Thymus (tissue), 14 donors: ENCODE results near the gene RSPH6A. TPM values are rescaled to one million over a fixed set of nuclear protein-coding genes. Genes with fewer than 3 reads are reported as not detected.

ENCODE experiments used
- DNase-seq, 9 donors: peaks; one replicate each; pipeline ENCODE4 v3.0.0-alpha.2; 2013; ENCODE audit warnings: low spot score in 9 of 9, low read depth in 6 of 9, missing footprints in 1 of 9
- H3K27ac ChIP-seq, 2 donors: one replicate each; pipeline ENCODE4 v1.5.1; 2013; ENCODE audit warnings: control low read depth in 1 of 2, low read depth in 1 of 2, low read length in 1 of 2, mild to moderate bottlenecking in 1 of 2, moderate library complexity in 1 of 2
- H3K27me3 ChIP-seq, 2 donors: one replicate each; pipeline ENCODE4 v1.5.1; 2013; ENCODE audit warnings: low read length in 1 of 2; ENCODE audit not compliant: control insufficient read depth in 2 of 2, insufficient read depth in 1 of 2
- H3K36me3 ChIP-seq, 2 donors: one replicate each; pipeline ENCODE4 v1.5.1; 2013; ENCODE audit warnings: low read length in 1 of 2, mild to moderate bottlenecking in 1 of 2, moderate library complexity in 1 of 2; ENCODE audit not compliant: control insufficient read depth in 2 of 2, insufficient read depth in 2 of 2
- H3K4me1 ChIP-seq, 2 donors: one replicate each; pipeline ENCODE4 v1.5.1; 2013; ENCODE audit warnings: low read length in 2 of 2; ENCODE audit not compliant: control insufficient read depth in 2 of 2, insufficient read depth in 2 of 2
- H3K4me3 ChIP-seq, 2 donors: one replicate each; pipeline ENCODE4 v1.5.1; 2013; ENCODE audit warnings: low read length in 2 of 2, control low read depth in 1 of 2, mild to moderate bottlenecking in 1 of 2
- H3K9me3 ChIP-seq, 2 donors: one replicate each; pipeline ENCODE4 v1.5.1; 2013; ENCODE audit warnings: low read length in 1 of 2, mild to moderate bottlenecking in 1 of 2; ENCODE audit not compliant: control insufficient read depth in 2 of 2, insufficient read depth in 1 of 2
- WGBS: extraction: QIAGEN DNeasy Blood & Tissue Kit; methylation state at CpG from one replicate; pipeline ENCODE4 v1.1.7; 2013; 5-methylcytosine and 5-hydroxymethylcytosine counted together
- long read RNA-seq, 10 donors: transcript quantifications; one replicate each; lab custom pipeline, GENCODE V29; 2026
- polyA plus RNA-seq: library from polyadenylated mRNA; stranded (reverse); fragments of 200-250 nt; gene quantifications from one replicate; pipeline ENCODE4 v1.2.3, GENCODE V29; 2013
- total RNA-seq: library from RNA; stranded (reverse); fragments of 120-200 nt; gene quantifications from one replicate; pipeline ENCODE4 v1.2.4, GENCODE V29; 2013
- donor health status: healthy.

Gene RSPH6A
- total RNA-seq (not detected), polyA plus RNA-seq (0.14 TPM)
- long read RNA-seq, donor 1, result 0 reads
- long read RNA-seq, donor 2, result 0 reads
- long read RNA-seq, donor 3, result 0 reads
- long read RNA-seq, donor 4, result 0 reads
- long read RNA-seq, donor 5, result 0 reads
- long read RNA-seq, donor 6, result 0 reads
- long read RNA-seq, donor 7, result 0 reads
- long read RNA-seq, donor 8, result 0 reads
- long read RNA-seq, donor 9, result 0 reads
- long read RNA-seq, donor 10, result 0 reads

- no peak for DNase-seq
- Histone ChIP-seq H3K36me3 (peaks cover 4 to 12% of the 10 kb centered on the region in 2 donors), H3K27me3 (peaks cover 2 to 26% of the 10 kb centered on the region in 2 donors), H3K27ac (peak within 1 kb of the TSS in 1 of 2 donors; percentile 31), H3K9me3 (no peaks in the 10 kb centered on the region), H3K4me1 (peaks cover 0 to 26% of the 10 kb centered on the region in 2 donors), H3K4me3 (peak within 1 kb of the TSS; percentile 24 to 46)
- 21% methylated on average over 40 of the region's 40 CpGs for WGBS
Observed at GRCh38 chr19:45814851-45815480, at the start of gene RSPH6A. Gene RSPH6A, minus strand, starts transcription at chr19:45815308. Its CDS starts 132 bp downstream, at chr19:45815176.

GRCh38 chr19:45864629-45865082 lies 49.5 kb upstream of the RSPH6A start:
- Histone ChIP-seq H3K27ac (no peak overlapping the region), H3K4me1 (peaks cover 0 to 12% of the 10 kb centered on the region in 2 donors), H3K9me3 (no peaks in the 10 kb centered on the region), H3K27me3 (peaks cover 28 to 45% of the 10 kb centered on the region in 2 donors), H3K36me3 (peaks cover 3 to 9% of the 10 kb centered on the region in 2 donors), H3K4me3 (no peak overlapping the region)
- whole genome bisulfite sequencing, result 55% methylated on average over 12 of the region's 12 CpGs
- no peak for DNase-seq

GRCh38 chr19:45863840-45864628 lies 48.9 kb upstream of the RSPH6A start, which contains the start of gene FOXA3:
Gene FOXA3, plus strand, starts transcription at chr19:45864326. Its CDS starts 131 bp downstream, at chr19:45864457.
- Histone ChIP-seq H3K4me3 (peak within 1 kb of the TSS; percentile 34 to 66), H3K4me1 (peaks cover 0 to 12% of the 10 kb centered on the region in 2 donors), H3K27me3 (peaks cover 28 to 45% of the 10 kb centered on the region in 2 donors), H3K27ac (no peak within 1 kb of the TSS), H3K9me3 (no peaks in the 10 kb centered on the region), H3K36me3 (peaks cover 8 to 13% of the 10 kb centered on the region in 2 donors)
- peak in 2 of 9 donors; percentile 28 to 41 for DNase-seq
- WGBS, result 5% methylated on average over 71 of the region's 71 CpGs

GRCh38 chr19:45863335-45863839 lies 48.3 kb upstream of the RSPH6A start:
- DNase-seq, result no peak
- Histone ChIP-seq H3K4me3 (peak overlapping the region; percentile 34 to 66), H3K36me3 (peaks cover 11 to 18% of the 10 kb centered on the region in 2 donors), H3K27ac (no peak overlapping the region), H3K4me1 (peaks cover 0 to 12% of the 10 kb centered on the region in 2 donors), H3K27me3 (peaks cover 28 to 42% of the 10 kb centered on the region in 2 donors), H3K9me3 (no peaks in the 10 kb centered on the region)
- 5% methylated on average over 22 of the region's 22 CpGs for WGBS

GRCh38 chr19:45862564-45863334 lies 47.6 kb upstream of the RSPH6A start, which contains the start of gene SYMPK:
Gene SYMPK, minus strand, starts transcription at chr19:45863147. Its CDS starts 8,652 bp downstream, at chr19:45854495.
- under 1% methylated on average over 65 of the region's 65 CpGs for WGBS
- H3K4me1 ChIP-seq, result peaks cover 0 to 12% of the 10 kb centered on the region in 2 donors

GRCh38 chr19:45862271-45862563 lies 47.1 kb upstream of the RSPH6A start:
- peaks cover 18 to 22% of the 10 kb centered on the region in 2 donors for H3K36me3 ChIP-seq
- under 1% methylated on average over 11 of the region's 11 CpGs for WGBS
- peaks cover 28 to 40% of the 10 kb centered on the region in 2 donors for H3K27me3 ChIP-seq
- no peaks in the 10 kb centered on the region for H3K9me3 ChIP-seq
- peak overlapping the region; percentile 94 to 96 for H3K27ac ChIP-seq
- peaks cover 0 to 12% of the 10 kb centered on the region in 2 donors for H3K4me1 ChIP-seq
- no peak for DNase-seq
- H3K4me3 ChIP-seq, result peak overlapping the region; percentile 66 to 86

More at GRCh38 chr19:45862564-45863334, 47.6 kb upstream of the RSPH6A start, which contains the start of gene SYMPK:
- Histone ChIP-seq H3K9me3 (no peaks in the 10 kb centered on the region), H3K4me3 (peak within 1 kb of the TSS; percentile 66 to 86), H3K27ac (peak within 1 kb of the TSS; percentile 94 to 96), H3K27me3 (peaks cover 28 to 42% of the 10 kb centered on the region in 2 donors), H3K36me3 (peaks cover 18 to 22% of the 10 kb centered on the region in 2 donors)
- DNase-seq, result peak; percentile 96 to 99 (median 97)

- Histone ChIP-seq H3K4me1 (peaks cover 0 to 12% of the 10 kb centered on the region in 2 donors), H3K27me3 (peaks cover 18 to 24% of the 10 kb centered on the region in 2 donors), H3K36me3 (peaks cover 18 to 28% of the 10 kb centered on the region in 2 donors), H3K9me3 (no peaks in the 10 kb centered on the region), H3K4me3 (no peak overlapping the region), H3K27ac (no peak overlapping the region)
- 98% methylated on average over 15 of the region's 15 CpGs for WGBS
- DNase-seq, result no peak
Observed at GRCh38 chr19:45860359-45861259, 45.5 kb upstream of the RSPH6A start.
